PC-3 (cell line): ENCODE data around the gene KAZN.

Experiments
- EZH2 ChIP-seq: fragments of 300-600 bp; sonication (generic); IDR thresholded peaks from one replicate; pipeline ENCODE4 v1.6.1; 2017; ENCODE audit warnings: antibody characterized with exemption, mild to moderate bottlenecking, low read length; ENCODE audit not compliant: unreplicated experiment
- TF ChIP-seq, protein P1 (sequence below): fragments of 300-600 bp; sonication (generic); conservative IDR thresholded peaks from 2 replicates; pipeline ENCODE4 v1.5.1; 2017; ENCODE audit warnings: antibody characterized with exemption, low read depth, mild to moderate bottlenecking, low read length

DNA sequence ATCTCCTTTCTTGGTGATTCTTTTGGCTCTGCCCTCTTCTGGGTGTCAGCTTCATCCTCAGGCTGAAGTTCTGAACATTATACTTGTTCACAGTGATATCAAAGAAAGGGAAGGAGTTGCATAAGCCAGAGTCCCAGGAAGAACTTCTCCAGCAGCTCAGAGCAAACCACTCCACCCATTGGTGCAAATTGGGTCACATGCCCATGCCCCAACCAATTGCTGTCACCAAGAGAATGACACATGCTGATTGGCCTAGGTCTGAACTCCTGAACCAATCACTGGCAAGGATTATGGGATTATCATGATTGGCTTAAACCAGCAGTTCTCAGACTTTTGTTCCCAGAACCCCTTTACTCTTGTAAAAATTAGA, 298.6 kb downstream of the KAZN start:
- TF ChIP-seq, protein P1, sequence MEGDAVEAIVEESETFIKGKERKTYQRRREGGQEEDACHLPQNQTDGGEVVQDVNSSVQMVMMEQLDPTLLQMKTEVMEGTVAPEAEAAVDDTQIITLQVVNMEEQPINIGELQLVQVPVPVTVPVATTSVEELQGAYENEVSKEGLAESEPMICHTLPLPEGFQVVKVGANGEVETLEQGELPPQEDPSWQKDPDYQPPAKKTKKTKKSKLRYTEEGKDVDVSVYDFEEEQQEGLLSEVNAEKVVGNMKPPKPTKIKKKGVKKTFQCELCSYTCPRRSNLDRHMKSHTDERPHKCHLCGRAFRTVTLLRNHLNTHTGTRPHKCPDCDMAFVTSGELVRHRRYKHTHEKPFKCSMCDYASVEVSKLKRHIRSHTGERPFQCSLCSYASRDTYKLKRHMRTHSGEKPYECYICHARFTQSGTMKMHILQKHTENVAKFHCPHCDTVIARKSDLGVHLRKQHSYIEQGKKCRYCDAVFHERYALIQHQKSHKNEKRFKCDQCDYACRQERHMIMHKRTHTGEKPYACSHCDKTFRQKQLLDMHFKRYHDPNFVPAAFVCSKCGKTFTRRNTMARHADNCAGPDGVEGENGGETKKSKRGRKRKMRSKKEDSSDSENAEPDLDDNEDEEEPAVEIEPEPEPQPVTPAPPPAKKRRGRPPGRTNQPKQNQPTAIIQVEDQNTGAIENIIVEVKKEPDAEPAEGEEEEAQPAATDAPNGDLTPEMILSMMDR: no peak
- no peak for TF ChIP-seq EZH2
